Measurements from ENCODE around the gene KIAA0586.
"Not testable (repeated sequence)": the region's sequence is repeated elsewhere in the genome, so short reads cannot be mapped to it uniquely, and the experiment has no call there.

The KIAA0586 gene

GRCh38 chr14:58469309-58469708 lies 41.8 kb downstream of the KIAA0586 start:
- H3K27me3 ChIP-seq (ENCODE audit: insufficient read depth, poor library complexity, severe bottlenecking), result no peaks in the 10 kb centered on the region
- no peaks in the 10 kb centered on the region for H3K9me3 ChIP-seq (ENCODE audit: severe bottlenecking)
- DNase-seq (ENCODE audit: low spot score) (no peak), ATAC-seq (ENCODE audit: low read depth) (no peak)
- H3K36me3 ChIP-seq (ENCODE audit: low read depth), result peaks cover 65% of the 10 kb centered on the region
- no peak overlapping the region for H3K27ac ChIP-seq (ENCODE audit: poor library complexity, severe bottlenecking)
- peaks cover 14% of the 10 kb centered on the region for H3K4me1 ChIP-seq (ENCODE audit: insufficient read depth, poor library complexity, severe bottlenecking)
- no peak overlapping the region for H3K4me3 ChIP-seq (ENCODE audit: severe bottlenecking)
- TF ChIP-seq, protein P1, sequence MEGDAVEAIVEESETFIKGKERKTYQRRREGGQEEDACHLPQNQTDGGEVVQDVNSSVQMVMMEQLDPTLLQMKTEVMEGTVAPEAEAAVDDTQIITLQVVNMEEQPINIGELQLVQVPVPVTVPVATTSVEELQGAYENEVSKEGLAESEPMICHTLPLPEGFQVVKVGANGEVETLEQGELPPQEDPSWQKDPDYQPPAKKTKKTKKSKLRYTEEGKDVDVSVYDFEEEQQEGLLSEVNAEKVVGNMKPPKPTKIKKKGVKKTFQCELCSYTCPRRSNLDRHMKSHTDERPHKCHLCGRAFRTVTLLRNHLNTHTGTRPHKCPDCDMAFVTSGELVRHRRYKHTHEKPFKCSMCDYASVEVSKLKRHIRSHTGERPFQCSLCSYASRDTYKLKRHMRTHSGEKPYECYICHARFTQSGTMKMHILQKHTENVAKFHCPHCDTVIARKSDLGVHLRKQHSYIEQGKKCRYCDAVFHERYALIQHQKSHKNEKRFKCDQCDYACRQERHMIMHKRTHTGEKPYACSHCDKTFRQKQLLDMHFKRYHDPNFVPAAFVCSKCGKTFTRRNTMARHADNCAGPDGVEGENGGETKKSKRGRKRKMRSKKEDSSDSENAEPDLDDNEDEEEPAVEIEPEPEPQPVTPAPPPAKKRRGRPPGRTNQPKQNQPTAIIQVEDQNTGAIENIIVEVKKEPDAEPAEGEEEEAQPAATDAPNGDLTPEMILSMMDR (IDR thresholded peaks at IDR 0.05; ENCODE audit: poor library complexity, severe bottlenecking), result no peak

DNA sequence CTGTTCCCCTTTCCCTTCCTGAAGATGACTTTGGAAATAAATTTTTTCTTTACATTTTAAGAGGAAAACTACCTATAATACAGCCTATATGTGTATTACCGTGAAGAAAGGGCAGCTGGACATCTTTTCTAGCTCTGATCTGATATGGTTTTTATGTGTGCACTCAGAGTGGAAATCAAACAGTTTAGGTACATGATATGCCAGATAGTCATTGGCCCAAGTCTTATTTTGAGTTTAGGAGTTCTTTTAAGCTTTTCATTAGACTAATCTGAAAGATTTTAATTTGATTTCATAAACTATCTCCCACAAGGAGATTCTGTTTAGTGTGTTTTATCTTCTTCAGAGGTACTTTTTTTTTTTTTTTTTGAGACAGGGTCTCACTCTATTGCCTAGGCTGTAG lies 48.8 kb downstream of the KIAA0586 start:
- no peaks in the 10 kb centered on the region for H3K9me3 ChIP-seq (ENCODE audit: severe bottlenecking)
- peaks cover 45% of the 10 kb centered on the region for H3K36me3 ChIP-seq (ENCODE audit: low read depth)
- no peak overlapping the region for H3K4me3 ChIP-seq (ENCODE audit: severe bottlenecking)
- H3K27me3 ChIP-seq (ENCODE audit: insufficient read depth, poor library complexity, severe bottlenecking), result no peaks in the 10 kb centered on the region
- TF ChIP-seq, protein P1 (IDR thresholded peaks at IDR 0.05; ENCODE audit: poor library complexity, severe bottlenecking), result no peak
- no peak overlapping the region for H3K27ac ChIP-seq (ENCODE audit: poor library complexity, severe bottlenecking)
- ATAC-seq (ENCODE audit: low read depth) (no peak), DNase-seq (ENCODE audit: low spot score) (no peak)
- H3K4me1 ChIP-seq (ENCODE audit: insufficient read depth, poor library complexity, severe bottlenecking), result no peaks in the 10 kb centered on the region

- no peaks in the 10 kb centered on the region for H3K9me3 ChIP-seq (ENCODE audit: severe bottlenecking)
- no peak for ATAC-seq (ENCODE audit: low read depth)
- no peaks in the 10 kb centered on the region for H3K4me1 ChIP-seq (ENCODE audit: insufficient read depth, poor library complexity, severe bottlenecking)
- H3K36me3 ChIP-seq (ENCODE audit: low read depth), result peaks cover 38% of the 10 kb centered on the region
- no peak overlapping the region for H3K4me3 ChIP-seq (ENCODE audit: severe bottlenecking)
- no peaks in the 10 kb centered on the region for H3K27me3 ChIP-seq (ENCODE audit: insufficient read depth, poor library complexity, severe bottlenecking)
- TF ChIP-seq, protein P1 (IDR thresholded peaks at IDR 0.05; ENCODE audit: poor library complexity, severe bottlenecking), result no peak
- no peak overlapping the region for H3K27ac ChIP-seq (ENCODE audit: poor library complexity, severe bottlenecking)
- DNase-seq (ENCODE audit: low spot score), result no peak
These were observed 50.1 kb downstream of the KIAA0586 start for GRCh38 chr14:58477653-58478052.

DNA sequence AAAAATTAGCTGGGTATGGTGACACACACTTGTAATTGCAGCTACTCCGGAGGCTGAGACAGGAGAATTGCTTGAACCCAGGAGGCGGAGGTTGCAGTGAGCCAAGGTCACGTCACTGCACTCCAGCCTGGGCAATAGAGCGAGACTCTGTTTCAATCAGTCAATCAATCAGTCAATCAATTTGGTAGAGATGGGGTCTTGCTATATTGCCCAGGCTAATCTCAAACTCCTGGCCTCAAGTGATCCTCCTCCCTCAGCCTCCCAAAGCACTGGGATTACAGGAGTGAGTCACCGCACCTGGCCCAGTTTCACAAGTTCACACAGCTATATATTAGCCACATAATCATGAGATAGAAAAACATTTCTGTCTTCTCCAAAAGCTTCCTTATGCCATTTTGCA lies 50.8 kb downstream of the KIAA0586 start:
- H3K9me3 ChIP-seq (ENCODE audit: severe bottlenecking); H3K27ac ChIP-seq (ENCODE audit: poor library complexity, severe bottlenecking); H3K27me3 ChIP-seq (ENCODE audit: insufficient read depth, poor library complexity, severe bottlenecking); DNase-seq (ENCODE audit: low spot score); H3K4me3 ChIP-seq (ENCODE audit: severe bottlenecking); H3K4me1 ChIP-seq (ENCODE audit: insufficient read depth, poor library complexity, severe bottlenecking); ATAC-seq (ENCODE audit: low read depth): not testable (repeated sequence)
- H3K36me3 ChIP-seq (ENCODE audit: low read depth), result peaks cover 45% of the 10 kb centered on the region

GRCh38 chr14:58479975-58480374 lies 52.5 kb downstream of the KIAA0586 start:
- DNase-seq (ENCODE audit: low spot score), result no peak
- H3K4me1 ChIP-seq (ENCODE audit: insufficient read depth, poor library complexity, severe bottlenecking), result no peaks in the 10 kb centered on the region
- no peak for ATAC-seq (ENCODE audit: low read depth)
- H3K9me3 ChIP-seq (ENCODE audit: severe bottlenecking), result no peaks in the 10 kb centered on the region
- no peak overlapping the region for H3K4me3 ChIP-seq (ENCODE audit: severe bottlenecking)
- H3K36me3 ChIP-seq (ENCODE audit: low read depth), result peaks cover 48% of the 10 kb centered on the region
- H3K27ac ChIP-seq (ENCODE audit: poor library complexity, severe bottlenecking), result no peak overlapping the region
- TF ChIP-seq, protein P1 (IDR thresholded peaks at IDR 0.05; ENCODE audit: poor library complexity, severe bottlenecking), result no peak
- H3K27me3 ChIP-seq (ENCODE audit: insufficient read depth, poor library complexity, severe bottlenecking), result no peaks in the 10 kb centered on the region
